ENCODE data around the gene GNG2. TPM values are rescaled to one million over a fixed set of nuclear protein-coding genes. Genes with fewer than 3 reads are reported as not detected.

The GNG2 gene
- total RNA-seq, 1 experiment from 2014 or later = 6.9 TPM

- no peaks in the 10 kb centered on the region for H3K9me3 ChIP-seq
- H3K27me3 ChIP-seq = no peaks in the 10 kb centered on the region
- no peak for DNase-seq
- H3K36me3 ChIP-seq = no peaks in the 10 kb centered on the region
- no peak overlapping the region for H3K4me3 ChIP-seq
Observed at GRCh38 chr14:51847489-51847796, 13.0 kb upstream of the GNG2 start.

GRCh38 chr14:51848120-51848519, 12.3 kb upstream of the GNG2 start:
- DNase-seq = no peak
- Histone ChIP-seq H3K4me3 (no peak overlapping the region), H3K27me3 (no peaks in the 10 kb centered on the region), H3K36me3 (no peaks in the 10 kb centered on the region), H3K9me3 (no peaks in the 10 kb centered on the region)

- Histone ChIP-seq H3K9me3 (no peaks in the 10 kb centered on the region), H3K36me3 (no peaks in the 10 kb centered on the region), H3K27me3 (no peaks in the 10 kb centered on the region), H3K4me3 (no peak overlapping the region)
- DNase-seq = no peak
Observed at GRCh38 chr14:51849097-51849496, 11.3 kb upstream of the GNG2 start.

DNA sequence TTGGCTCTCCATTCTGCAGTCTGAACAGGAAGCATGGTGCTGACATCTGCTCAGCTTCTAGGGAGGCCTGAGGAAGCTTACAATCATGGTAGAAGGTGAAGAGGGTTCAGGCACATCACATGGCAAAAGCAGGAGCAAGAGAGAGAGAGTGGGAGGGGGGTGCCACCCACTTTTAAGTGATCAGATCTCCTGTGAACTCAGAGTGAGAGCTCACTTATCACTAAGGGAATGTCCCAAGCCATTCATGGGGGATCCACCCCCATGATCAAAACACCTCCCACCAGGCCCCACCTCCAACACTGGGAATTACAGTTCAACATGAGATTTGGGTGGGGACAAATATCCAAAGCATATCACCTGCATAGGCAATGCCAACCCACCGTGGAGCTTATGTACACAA, 9.8 kb upstream of the GNG2 start:
- DNase-seq = no peak
- H3K9me3 ChIP-seq = no peaks in the 10 kb centered on the region
- no peaks in the 10 kb centered on the region for H3K36me3 ChIP-seq
- no peak overlapping the region for H3K4me3 ChIP-seq
- H3K27me3 ChIP-seq = no peaks in the 10 kb centered on the region

- DNase-seq = no peak
- Histone ChIP-seq H3K9me3 (no peaks in the 10 kb centered on the region), H3K36me3 (no peaks in the 10 kb centered on the region), H3K4me3 (no peak overlapping the region), H3K27me3 (no peaks in the 10 kb centered on the region)
Observed at GRCh38 chr14:51852541-51852940, 7.9 kb upstream of the GNG2 start.

DNA sequence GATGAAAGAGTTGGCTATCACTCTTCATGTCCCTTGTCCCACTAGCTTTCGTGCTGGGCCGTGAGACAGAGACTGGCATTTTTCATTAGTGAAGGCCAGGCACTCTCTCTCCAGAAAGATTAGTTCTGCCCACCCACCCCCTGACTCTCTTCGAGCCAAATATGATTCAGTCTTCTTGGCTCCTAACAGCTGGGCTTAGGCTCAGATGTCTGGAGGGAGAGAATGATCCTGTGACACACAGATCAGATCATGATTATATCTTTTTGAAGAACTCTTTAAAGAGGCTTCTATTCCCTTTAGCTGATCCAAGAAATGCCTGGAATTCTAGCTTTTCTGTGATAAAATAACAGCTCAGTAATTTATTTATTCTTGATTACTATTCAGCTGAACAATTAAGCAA, 5.2 kb upstream of the GNG2 start:
- H3K36me3 ChIP-seq = no peaks in the 10 kb centered on the region
- H3K4me3 ChIP-seq = no peak overlapping the region
- DNase-seq = peak; percentile 73
- H3K27me3 ChIP-seq = no peaks in the 10 kb centered on the region
- H3K9me3 ChIP-seq = no peaks in the 10 kb centered on the region

DNA sequence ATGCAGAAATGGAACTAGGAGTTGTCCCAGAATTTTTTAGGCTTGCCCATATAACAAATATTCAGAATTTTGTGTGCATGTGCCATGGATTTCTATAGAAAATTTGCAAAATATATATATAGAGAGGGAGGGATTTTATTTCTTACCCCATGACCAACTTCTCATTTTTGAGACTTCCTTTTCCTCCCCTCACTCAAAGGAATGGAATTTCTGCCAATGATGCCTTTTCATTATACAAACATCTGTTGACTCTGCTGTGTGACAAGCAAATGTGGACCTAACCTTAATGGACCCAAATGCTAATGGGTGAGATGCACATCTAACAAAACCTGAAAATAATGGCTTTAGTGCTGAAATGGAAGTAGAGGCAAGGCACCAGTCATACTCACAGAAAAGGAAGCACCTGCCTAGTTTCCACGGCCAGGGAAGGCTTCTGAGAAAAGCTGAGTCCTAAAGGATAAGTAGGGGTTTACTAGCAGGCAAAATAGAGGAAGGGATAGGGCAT, 3.6 kb upstream of the GNG2 start:
- no peak for DNase-seq
- Histone ChIP-seq H3K36me3 (no peaks in the 10 kb centered on the region), H3K9me3 (no peaks in the 10 kb centered on the region), H3K4me3 (no peak overlapping the region), H3K27me3 (no peaks in the 10 kb centered on the region)

- no peak for DNase-seq
- H3K9me3 ChIP-seq = no peaks in the 10 kb centered on the region
- H3K4me3 ChIP-seq = no peak overlapping the region
- no peaks in the 10 kb centered on the region for H3K27me3 ChIP-seq
- H3K36me3 ChIP-seq = no peaks in the 10 kb centered on the region
Observed at GRCh38 chr14:51859131-51859530, 1.3 kb upstream of the GNG2 start.

DNA sequence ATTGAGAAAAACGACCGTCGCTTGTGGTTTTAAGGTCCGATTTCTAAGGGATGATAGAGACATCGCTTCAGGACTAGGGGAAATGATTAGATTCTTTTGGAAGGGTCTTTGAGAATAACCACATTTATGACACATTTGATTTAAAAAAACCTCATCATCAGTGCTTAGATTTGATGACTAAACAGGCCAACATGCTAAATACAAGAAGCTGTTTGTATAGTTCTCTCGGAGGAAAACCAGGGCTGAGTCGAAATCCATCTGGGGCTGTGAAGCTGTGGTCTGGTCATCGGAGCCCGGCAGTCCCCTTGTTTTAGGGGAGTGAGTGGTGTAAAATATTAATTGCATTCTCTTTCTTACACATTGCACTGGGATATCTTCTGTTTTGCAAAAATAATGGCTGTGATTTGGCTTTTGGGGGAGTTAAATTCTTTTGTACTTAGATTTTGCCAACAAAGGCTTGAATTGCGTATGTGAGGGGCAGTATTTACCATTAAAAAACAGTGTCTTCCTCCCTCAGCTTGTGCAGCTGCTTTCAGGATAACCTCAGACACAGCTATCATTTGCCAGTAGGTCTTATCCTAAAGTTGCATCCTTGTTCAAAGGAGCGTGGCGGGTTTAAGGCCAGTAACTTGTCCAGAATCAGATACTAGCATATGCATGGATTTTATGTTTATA, 550 bp downstream of the GNG2 start:
- no peaks in the 10 kb centered on the region for H3K27me3 ChIP-seq
- H3K9me3 ChIP-seq = no peaks in the 10 kb centered on the region
- DNase-seq = no peak
- H3K4me3 ChIP-seq = peak overlapping the region; percentile 49
- no peaks in the 10 kb centered on the region for H3K36me3 ChIP-seq

DNA sequence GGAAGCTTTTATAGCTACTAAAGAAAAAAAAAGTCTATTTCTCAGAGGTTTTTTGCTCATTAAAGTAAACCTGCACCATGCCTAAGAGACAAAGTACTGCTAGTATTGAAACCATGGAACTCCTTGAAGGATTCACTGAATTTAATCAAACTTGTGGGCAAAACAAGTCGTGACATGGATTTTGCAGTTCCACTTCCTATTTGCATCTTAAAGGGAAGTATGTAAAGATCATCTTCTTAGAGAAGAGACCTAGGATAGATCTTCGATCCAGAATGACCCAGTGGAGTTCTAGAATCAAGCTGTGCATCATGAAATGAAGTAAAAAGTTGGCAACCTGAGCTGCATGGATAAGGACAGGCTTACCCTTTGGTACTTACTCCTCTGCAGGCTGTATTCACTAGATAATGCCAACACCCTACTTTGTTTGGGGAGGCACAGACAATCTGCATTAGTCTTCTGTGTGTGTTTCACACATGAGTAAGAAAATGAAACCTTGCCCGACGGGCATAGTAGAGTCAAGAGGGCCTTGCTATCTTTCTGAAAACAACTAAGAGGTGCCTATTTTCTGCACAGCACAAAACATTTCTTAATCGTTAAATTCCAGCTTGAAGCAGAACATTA, 1.9 kb downstream of the GNG2 start:
- no peak for DNase-seq
- Histone ChIP-seq H3K36me3 (no peaks in the 10 kb centered on the region), H3K27me3 (no peaks in the 10 kb centered on the region), H3K9me3 (no peaks in the 10 kb centered on the region), H3K4me3 (no peak overlapping the region; the same call in 1 of the 2 replicates)

- no peaks in the 10 kb centered on the region for H3K27me3 ChIP-seq
- no peak for DNase-seq
- H3K4me3 ChIP-seq = no peak overlapping the region; the same call in 1 of the 2 replicates
- no peaks in the 10 kb centered on the region for H3K36me3 ChIP-seq
- H3K9me3 ChIP-seq = no peaks in the 10 kb centered on the region
Observed at GRCh38 chr14:51862860-51863259, 2.4 kb downstream of the GNG2 start.

- no peak overlapping the region for H3K4me3 ChIP-seq
- H3K36me3 ChIP-seq = no peaks in the 10 kb centered on the region
- DNase-seq = no peak
- no peaks in the 10 kb centered on the region for H3K9me3 ChIP-seq
- H3K27me3 ChIP-seq = no peaks in the 10 kb centered on the region
Observed at GRCh38 chr14:51865953-51866747, 5.7 kb downstream of the GNG2 start.

DNA sequence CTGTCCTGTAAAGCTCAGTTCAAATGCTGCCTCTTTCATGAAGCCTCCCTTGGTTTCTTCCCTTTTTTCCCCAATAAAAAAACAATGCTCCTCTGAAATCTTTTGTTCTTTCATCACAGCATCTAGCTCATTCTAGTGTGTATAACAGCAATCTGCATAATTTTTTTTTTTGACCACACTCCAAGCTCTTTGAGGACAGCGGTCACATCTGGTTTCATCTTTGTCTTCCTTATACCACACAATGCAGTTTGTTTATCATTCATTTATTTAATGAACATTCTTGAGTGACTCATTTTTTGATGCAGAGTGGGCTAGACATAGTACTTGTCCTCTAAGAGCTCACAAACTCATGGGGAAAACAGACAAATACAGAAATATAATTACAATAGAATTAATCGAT, 7.3 kb downstream of the GNG2 start:
- Histone ChIP-seq H3K9me3 (no peaks in the 10 kb centered on the region), H3K27me3 (no peaks in the 10 kb centered on the region), H3K4me3 (no peak overlapping the region), H3K36me3 (no peaks in the 10 kb centered on the region)
- DNase-seq = no peak

- DNase-seq = no peak
- H3K27me3 ChIP-seq = no peaks in the 10 kb centered on the region
Observed at GRCh38 chr14:51868405-51868804, 8.0 kb downstream of the GNG2 start.

DNA sequence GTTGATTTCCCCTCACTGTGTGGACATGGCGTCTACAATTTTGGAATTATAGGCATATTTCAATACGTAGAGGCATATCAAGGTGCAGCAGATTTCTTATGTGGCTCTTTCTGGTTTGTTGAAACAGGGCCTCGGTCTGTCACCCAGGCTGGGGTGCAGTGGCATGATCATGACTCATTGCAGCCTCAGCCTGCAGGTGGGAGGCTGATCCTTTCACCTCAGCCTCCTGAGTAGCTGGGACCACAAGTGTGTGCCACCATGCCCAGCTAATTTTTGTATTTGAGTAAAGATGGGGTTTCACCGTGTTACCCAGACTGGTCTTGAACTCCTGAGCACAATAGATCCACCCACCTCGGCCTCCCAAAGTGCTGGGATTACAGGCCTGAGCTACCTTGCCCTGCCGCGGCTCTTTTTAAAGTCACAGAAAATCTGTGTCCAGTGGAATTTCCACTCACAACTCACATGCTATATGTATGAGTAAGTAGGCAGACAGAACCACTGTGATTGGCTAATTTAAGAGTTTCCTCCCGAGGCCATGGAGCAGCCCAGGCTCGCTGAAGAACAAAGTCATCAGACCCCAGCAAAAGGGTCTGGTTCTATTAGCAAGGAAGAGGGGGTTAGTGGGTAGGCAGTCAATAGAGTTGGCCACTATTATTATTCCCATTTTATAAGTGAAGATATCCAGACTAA, 9.1 kb downstream of the GNG2 start:
- H3K4me3 ChIP-seq = no peak overlapping the region
- no peaks in the 10 kb centered on the region for H3K27me3 ChIP-seq
- no peaks in the 10 kb centered on the region for H3K36me3 ChIP-seq
- no peaks in the 10 kb centered on the region for H3K9me3 ChIP-seq
- DNase-seq = no peak

More at GRCh38 chr14:51868405-51868804, 8.0 kb downstream of the GNG2 start:
- Histone ChIP-seq H3K4me3 (no peak overlapping the region), H3K36me3 (no peaks in the 10 kb centered on the region), H3K9me3 (no peaks in the 10 kb centered on the region)

- H3K4me3 ChIP-seq = no peak overlapping the region
Observed at GRCh38 chr14:51870606-51871005, 10.2 kb downstream of the GNG2 start.

GRCh38 chr14:51871846-51872245, 11.4 kb downstream of the GNG2 start:
- no peaks in the 10 kb centered on the region for H3K9me3 ChIP-seq
- DNase-seq = no peak
- H3K4me3 ChIP-seq = no peak overlapping the region
- no peaks in the 10 kb centered on the region for H3K36me3 ChIP-seq
- H3K27me3 ChIP-seq = no peaks in the 10 kb centered on the region

More at GRCh38 chr14:51870606-51871005, 10.2 kb downstream of the GNG2 start:
- H3K36me3 ChIP-seq = no peaks in the 10 kb centered on the region
- no peaks in the 10 kb centered on the region for H3K9me3 ChIP-seq
- DNase-seq = no peak
- no peaks in the 10 kb centered on the region for H3K27me3 ChIP-seq
